Liver (tissue), 9 donors: ENCODE measurements around the gene SH3TC2. TPM values are rescaled to one million over a fixed set of nuclear protein-coding genes. Genes with fewer than 3 reads are reported as not detected.

Source experiments
- DNase-seq: peaks from one replicate; pipeline ENCODE4 v3.0.0-alpha.2; 2017; ENCODE audit warnings: low spot score
- H3K27ac ChIP-seq, 2 donors: one replicate each; pipeline ENCODE4 v1.7.0; 2013; ENCODE audit warnings: inconsistent platforms in 2 of 2, low read length in 2 of 2, control low read depth in 1 of 2, low read depth in 1 of 2, mild to moderate bottlenecking in 1 of 2
- H3K27me3 ChIP-seq, 4 donors: one replicate each; pipeline versions ENCODE4 v1.6.1 to v1.7.0; 2013; ENCODE audit warnings: low read length in 3 of 4, inconsistent platforms in 1 of 4, mild to moderate bottlenecking in 1 of 4, moderate library complexity in 1 of 4; ENCODE audit not compliant: control insufficient read depth in 4 of 4, insufficient read depth in 4 of 4
- H3K36me3 ChIP-seq, 4 donors: one replicate each; pipeline versions ENCODE4 v1.6.1 to v1.7.0; 2013; ENCODE audit warnings: low read length in 3 of 4, mild to moderate bottlenecking in 3 of 4, low read depth in 1 of 4, moderate library complexity in 1 of 4; ENCODE audit not compliant: control insufficient read depth in 4 of 4, insufficient read depth in 3 of 4
- H3K4me1 ChIP-seq, 4 donors: one replicate each; pipeline versions ENCODE4 v1.6.1 to v1.7.0; 2013; ENCODE audit warnings: low read length in 3 of 4, mild to moderate bottlenecking in 3 of 4, moderate library complexity in 1 of 4; ENCODE audit not compliant: control insufficient read depth in 4 of 4, insufficient read depth in 4 of 4
- H3K4me3 ChIP-seq, 3 donors: one replicate each; pipeline versions ENCODE4 v1.6.1 to v1.7.0; 2013; ENCODE audit warnings: low read length in 3 of 3, control low read depth in 1 of 3, low read depth in 1 of 3, mild to moderate bottlenecking in 1 of 3
- H3K9ac ChIP-seq, 2 donors: one replicate each; pipeline ENCODE4 v1.7.0; 2013; ENCODE audit warnings: low read length in 2 of 2, mild to moderate bottlenecking in 2 of 2, moderate library complexity in 2 of 2, control low read depth in 1 of 2, low read depth in 1 of 2
- H3K9me3 ChIP-seq, 4 donors: one replicate each; pipeline versions ENCODE4 v1.6.1 to v1.7.0; 2013; ENCODE audit warnings: low read length in 3 of 4; ENCODE audit not compliant: control insufficient read depth in 4 of 4
- EGR1 ChIP-seq, 2 donors: IDR thresholded peaks; 2 replicates each; pipeline ENCODE4 v1.6.1; 2016 to 2018; ENCODE audit warnings: antibody characterized with exemption in 2 of 2, low read depth in 2 of 2
- FOXA1 ChIP-seq: IDR thresholded peaks from 2 replicates; pipeline ENCODE4 v1.6.1; 2016; ENCODE audit warnings: antibody characterized with exemption
- FOXA2 ChIP-seq: IDR thresholded peaks from 2 replicates; pipeline ENCODE4 v1.6.1; 2016; ENCODE audit warnings: antibody characterized with exemption
- HNF4A ChIP-seq, 2 donors: conservative IDR thresholded peaks; 2 replicates each; pipeline ENCODE4 v1.6.1; 2016; ENCODE audit warnings: antibody characterized with exemption in 2 of 2, mild to moderate bottlenecking in 2 of 2
- JUND ChIP-seq, 2 donors: IDR thresholded peaks; 2 replicates each; pipeline ENCODE4 v1.6.1; 2016; ENCODE audit warnings: antibody characterized with exemption in 2 of 2
- NR2F2 ChIP-seq: IDR thresholded peaks from 2 replicates; pipeline ENCODE4 v1.6.1; 2016; ENCODE audit warnings: antibody characterized with exemption
- RAD21 ChIP-seq, 2 donors: IDR thresholded peaks; 2 replicates each; pipeline ENCODE4 v1.6.1; 2016; ENCODE audit warnings: antibody characterized with exemption in 2 of 2, mild to moderate bottlenecking in 2 of 2
- SP1 ChIP-seq: IDR thresholded peaks from 2 replicates; pipeline ENCODE4 v1.6.1; 2018; ENCODE audit warnings: antibody characterized with exemption, mild to moderate bottlenecking
- TAF1 ChIP-seq: conservative IDR thresholded peaks from 2 replicates; pipeline ENCODE4 v1.6.1; 2016; ENCODE audit warnings: antibody characterized with exemption, mild to moderate bottlenecking
- YY1 ChIP-seq: IDR thresholded peaks from 2 replicates; pipeline ENCODE4 v1.6.1; 2016; ENCODE audit warnings: antibody characterized with exemption, mild to moderate bottlenecking
- WGBS: extraction: QIAGEN DNeasy Blood & Tissue Kit; methylation state at CpG from one replicate; pipeline ENCODE4 v1.1.7; 2013; 5-methylcytosine and 5-hydroxymethylcytosine counted together
- polyA plus RNA-seq, 2 donors: library from polyadenylated mRNA; stranded (reverse) in 1 of 2; unstranded in 1 of 2; fragments of 200-250 nt in 1 of 2; fragments of >200 nt in 1 of 2; fragmentation: Nextera tagmentation in 1 of 2; extraction: Ambion mirVana in 1 of 2; gene quantifications; one replicate each; pipeline versions ENCODE4 v1.2.1 to v1.2.3, GENCODE V29; 2013 to 2015
- total RNA-seq, 2 donors: library from RNA; depleted of rRNA; stranded (reverse); fragments of >200 nt; gene quantifications; one replicate each; pipeline ENCODE4 v1.2.3, GENCODE V29; 2014
- TF ChIP-seq, protein P1 (sequence below): fragments of 150-350 bp; IDR thresholded peaks from 2 replicates; pipeline ENCODE4 v1.5.1; 2017; ENCODE audit warnings: improper control_type of control experiment, low read depth, low read length; ENCODE audit not compliant: missing input control
- TF ChIP-seq, protein P2 (sequence below): IDR thresholded peaks from 2 replicates; pipeline ENCODE4 v1.6.1; 2016; ENCODE audit warnings: antibody characterized with exemption
- TF ChIP-seq, protein P3 (sequence below): IDR thresholded peaks from 2 replicates; pipeline ENCODE4 v1.6.1; 2016; ENCODE audit warnings: antibody characterized with exemption
- TF ChIP-seq, protein P4 (sequence below): IDR thresholded peaks from 2 replicates; pipeline ENCODE4 v1.6.1; 2016; ENCODE audit warnings: antibody characterized with exemption, mild to moderate bottlenecking
- TF ChIP-seq, protein P5 (sequence below): IDR thresholded peaks from 2 replicates; pipeline ENCODE4 v1.6.1; 2016; ENCODE audit warnings: antibody characterized with exemption
- donor health status: healthy.
- donor health status: healthy.
- donor health status: healthy.
- donor health status: healthy.
- donor health status: healthy.

The SH3TC2 gene
- total and polyA plus RNA-seq, 4 donors: 0.31 to 6.2 (median 0.57) TPM

DNA sequence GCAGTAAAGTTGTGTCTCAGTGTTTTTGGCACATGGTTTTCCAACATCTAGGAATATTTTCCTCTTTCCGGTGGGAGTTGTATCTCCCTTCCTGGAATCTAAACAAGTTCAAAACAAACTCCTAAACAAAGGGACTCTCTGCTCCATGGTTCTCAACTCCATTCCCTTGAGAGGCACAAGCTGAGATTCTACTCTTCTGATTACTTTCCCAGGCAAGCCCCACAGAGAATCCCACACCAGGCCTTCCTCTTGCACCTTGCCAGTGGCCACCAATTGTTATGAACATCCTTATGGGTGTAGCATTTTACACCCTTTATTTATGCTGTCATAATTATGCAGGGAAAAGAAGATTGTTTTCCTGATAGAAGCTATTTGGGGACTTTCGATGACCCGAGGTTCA lies 25.8 kb upstream of the SH3TC2 start:
- DNase-seq: no peak
- Histone ChIP-seq H3K27me3 (no peaks in the 10 kb centered on the region), H3K36me3 (no peaks in the 10 kb centered on the region), H3K27ac (no peak overlapping the region), H3K9ac (no peak overlapping the region), H3K9me3 (no peaks in the 10 kb centered on the region), H3K4me1 (no peaks in the 10 kb centered on the region), H3K4me3 (no peak overlapping the region)
- 87% methylated on average over 3 of the region's 3 CpGs for WGBS
- TF ChIP-seq, protein P1, sequence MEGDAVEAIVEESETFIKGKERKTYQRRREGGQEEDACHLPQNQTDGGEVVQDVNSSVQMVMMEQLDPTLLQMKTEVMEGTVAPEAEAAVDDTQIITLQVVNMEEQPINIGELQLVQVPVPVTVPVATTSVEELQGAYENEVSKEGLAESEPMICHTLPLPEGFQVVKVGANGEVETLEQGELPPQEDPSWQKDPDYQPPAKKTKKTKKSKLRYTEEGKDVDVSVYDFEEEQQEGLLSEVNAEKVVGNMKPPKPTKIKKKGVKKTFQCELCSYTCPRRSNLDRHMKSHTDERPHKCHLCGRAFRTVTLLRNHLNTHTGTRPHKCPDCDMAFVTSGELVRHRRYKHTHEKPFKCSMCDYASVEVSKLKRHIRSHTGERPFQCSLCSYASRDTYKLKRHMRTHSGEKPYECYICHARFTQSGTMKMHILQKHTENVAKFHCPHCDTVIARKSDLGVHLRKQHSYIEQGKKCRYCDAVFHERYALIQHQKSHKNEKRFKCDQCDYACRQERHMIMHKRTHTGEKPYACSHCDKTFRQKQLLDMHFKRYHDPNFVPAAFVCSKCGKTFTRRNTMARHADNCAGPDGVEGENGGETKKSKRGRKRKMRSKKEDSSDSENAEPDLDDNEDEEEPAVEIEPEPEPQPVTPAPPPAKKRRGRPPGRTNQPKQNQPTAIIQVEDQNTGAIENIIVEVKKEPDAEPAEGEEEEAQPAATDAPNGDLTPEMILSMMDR: no peak
- TF ChIP-seq FOXA1 (no peak), SP1 (no peak), JUND (IDR thresholded peaks at IDR 0.05) (no peak), RAD21 (IDR thresholded peaks at IDR 0.05) (no peak), HNF4A (conservative IDR thresholded peaks at IDR 0.05) (no peak), YY1 (no peak), EGR1 (IDR thresholded peaks at IDR 0.05; ENCODE audit: low read depth in 2 of 2) (no peak), FOXA2 (no peak)
- TF ChIP-seq, protein P2, sequence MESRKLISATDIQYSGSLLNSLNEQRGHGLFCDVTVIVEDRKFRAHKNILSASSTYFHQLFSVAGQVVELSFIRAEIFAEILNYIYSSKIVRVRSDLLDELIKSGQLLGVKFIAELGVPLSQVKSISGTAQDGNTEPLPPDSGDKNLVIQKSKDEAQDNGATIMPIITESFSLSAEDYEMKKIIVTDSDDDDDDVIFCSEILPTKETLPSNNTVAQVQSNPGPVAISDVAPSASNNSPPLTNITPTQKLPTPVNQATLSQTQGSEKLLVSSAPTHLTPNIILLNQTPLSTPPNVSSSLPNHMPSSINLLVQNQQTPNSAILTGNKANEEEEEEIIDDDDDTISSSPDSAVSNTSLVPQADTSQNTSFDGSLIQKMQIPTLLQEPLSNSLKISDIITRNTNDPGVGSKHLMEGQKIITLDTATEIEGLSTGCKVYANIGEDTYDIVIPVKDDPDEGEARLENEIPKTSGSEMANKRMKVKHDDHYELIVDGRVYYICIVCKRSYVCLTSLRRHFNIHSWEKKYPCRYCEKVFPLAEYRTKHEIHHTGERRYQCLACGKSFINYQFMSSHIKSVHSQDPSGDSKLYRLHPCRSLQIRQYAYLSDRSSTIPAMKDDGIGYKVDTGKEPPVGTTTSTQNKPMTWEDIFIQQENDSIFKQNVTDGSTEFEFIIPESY: no peak
- TF ChIP-seq, protein P3, sequence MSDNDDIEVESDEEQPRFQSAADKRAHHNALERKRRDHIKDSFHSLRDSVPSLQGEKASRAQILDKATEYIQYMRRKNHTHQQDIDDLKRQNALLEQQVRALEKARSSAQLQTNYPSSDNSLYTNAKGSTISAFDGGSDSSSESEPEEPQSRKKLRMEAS: no peak
- TF ChIP-seq, protein P4, sequence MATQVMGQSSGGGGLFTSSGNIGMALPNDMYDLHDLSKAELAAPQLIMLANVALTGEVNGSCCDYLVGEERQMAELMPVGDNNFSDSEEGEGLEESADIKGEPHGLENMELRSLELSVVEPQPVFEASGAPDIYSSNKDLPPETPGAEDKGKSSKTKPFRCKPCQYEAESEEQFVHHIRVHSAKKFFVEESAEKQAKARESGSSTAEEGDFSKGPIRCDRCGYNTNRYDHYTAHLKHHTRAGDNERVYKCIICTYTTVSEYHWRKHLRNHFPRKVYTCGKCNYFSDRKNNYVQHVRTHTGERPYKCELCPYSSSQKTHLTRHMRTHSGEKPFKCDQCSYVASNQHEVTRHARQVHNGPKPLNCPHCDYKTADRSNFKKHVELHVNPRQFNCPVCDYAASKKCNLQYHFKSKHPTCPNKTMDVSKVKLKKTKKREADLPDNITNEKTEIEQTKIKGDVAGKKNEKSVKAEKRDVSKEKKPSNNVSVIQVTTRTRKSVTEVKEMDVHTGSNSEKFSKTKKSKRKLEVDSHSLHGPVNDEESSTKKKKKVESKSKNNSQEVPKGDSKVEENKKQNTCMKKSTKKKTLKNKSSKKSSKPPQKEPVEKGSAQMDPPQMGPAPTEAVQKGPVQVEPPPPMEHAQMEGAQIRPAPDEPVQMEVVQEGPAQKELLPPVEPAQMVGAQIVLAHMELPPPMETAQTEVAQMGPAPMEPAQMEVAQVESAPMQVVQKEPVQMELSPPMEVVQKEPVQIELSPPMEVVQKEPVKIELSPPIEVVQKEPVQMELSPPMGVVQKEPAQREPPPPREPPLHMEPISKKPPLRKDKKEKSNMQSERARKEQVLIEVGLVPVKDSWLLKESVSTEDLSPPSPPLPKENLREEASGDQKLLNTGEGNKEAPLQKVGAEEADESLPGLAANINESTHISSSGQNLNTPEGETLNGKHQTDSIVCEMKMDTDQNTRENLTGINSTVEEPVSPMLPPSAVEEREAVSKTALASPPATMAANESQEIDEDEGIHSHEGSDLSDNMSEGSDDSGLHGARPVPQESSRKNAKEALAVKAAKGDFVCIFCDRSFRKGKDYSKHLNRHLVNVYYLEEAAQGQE: no peak
- TF ChIP-seq, protein P5, sequence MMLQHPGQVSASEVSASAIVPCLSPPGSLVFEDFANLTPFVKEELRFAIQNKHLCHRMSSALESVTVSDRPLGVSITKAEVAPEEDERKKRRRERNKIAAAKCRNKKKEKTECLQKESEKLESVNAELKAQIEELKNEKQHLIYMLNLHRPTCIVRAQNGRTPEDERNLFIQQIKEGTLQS: no peak

DNA sequence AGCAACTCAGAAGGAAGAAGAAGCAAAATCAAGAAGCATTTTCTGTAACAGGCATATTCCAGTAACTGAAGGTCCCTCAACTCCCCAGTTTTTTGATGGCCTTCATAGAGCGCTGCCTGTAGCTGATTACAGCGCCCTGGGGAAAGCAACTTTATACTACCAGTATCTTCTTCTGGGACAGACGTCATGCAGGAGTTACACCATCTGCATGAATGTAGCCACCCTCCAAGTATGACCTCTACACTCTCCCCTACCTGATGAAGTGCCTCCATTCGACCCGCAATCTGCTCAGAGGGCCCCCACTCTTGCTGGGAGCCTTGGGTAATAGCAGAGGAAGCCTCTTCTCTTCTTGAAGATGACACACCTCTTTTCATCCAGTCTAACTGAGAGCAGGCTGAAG lies 21.0 kb upstream of the SH3TC2 start:
- no peak for DNase-seq
- no peaks in the 10 kb centered on the region for H3K36me3 ChIP-seq
- no peak overlapping the region for H3K9ac ChIP-seq
- H3K27me3 ChIP-seq: no peaks in the 10 kb centered on the region
- no peak overlapping the region for H3K4me3 ChIP-seq
- 75% methylated on average over 5 of the region's 5 CpGs for WGBS
- no peaks in the 10 kb centered on the region for H3K4me1 ChIP-seq
- no peak overlapping the region for H3K27ac ChIP-seq
- no peaks in the 10 kb centered on the region for H3K9me3 ChIP-seq
- TF ChIP-seq, protein P5: no peak
- no peak for TF ChIP-seq SP1
- TF ChIP-seq, protein P4: no peak
- TF ChIP-seq HNF4A (conservative IDR thresholded peaks at IDR 0.05): no peak
- TF ChIP-seq, protein P1: no peak
- no peak for TF ChIP-seq EGR1 (IDR thresholded peaks at IDR 0.05; ENCODE audit: low read depth in 2 of 2)
- no peak for TF ChIP-seq JUND (IDR thresholded peaks at IDR 0.05)
- TF ChIP-seq TAF1: no peak
- no peak for TF ChIP-seq NR2F2
